Central memory CD8-positive, alpha-beta T cell (primary cell): ENCODE measurements around the gene TLE5.
"Not testable (repeated sequence)": the region's sequence is repeated elsewhere in the genome, so short reads cannot be mapped to it uniquely, and the experiment has no call there.

ENCODE experiments used
- ATAC-seq: fragments of 150-1000 bp; cut with Tn5 transposase; replicated peaks from 2 replicates; pipeline ENCODE4 v1.10.0; 2022; ENCODE audit warnings: mild to moderate bottlenecking, moderate FRiP score, moderate number of reproducible peaks; ENCODE audit not compliant: poor library complexity, severe bottlenecking; ENCODE audit errors: extremely low read depth
- DNase-seq, 2 donors: peaks; one replicate each; pipeline ENCODE4 v3.0.0; 2021; ENCODE audit warnings: low spot score in 2 of 2
- H3K27ac Mint-ChIP-seq: one replicate; pipeline ENCODE4 v1.8.0; 2022; ENCODE audit warnings: low read depth, mild to moderate bottlenecking, moderate library complexity, mixed read lengths
- H3K27me3 Mint-ChIP-seq: one replicate; pipeline ENCODE4 v1.8.0; 2022; ENCODE audit warnings: mixed read lengths
- H3K36me3 Mint-ChIP-seq: one replicate; pipeline ENCODE4 v1.8.0; 2022; ENCODE audit warnings: mild to moderate bottlenecking, moderate library complexity, mixed read lengths; ENCODE audit not compliant: insufficient read depth
- H3K4me1 Mint-ChIP-seq: one replicate; pipeline ENCODE4 v1.8.0; 2022; ENCODE audit warnings: mixed read lengths
- H3K4me3 Mint-ChIP-seq: one replicate; pipeline ENCODE4 v1.8.0; 2022; ENCODE audit warnings: mild to moderate bottlenecking, moderate library complexity, mixed read lengths
- H3K9me3 Mint-ChIP-seq: one replicate; pipeline ENCODE4 v1.8.0; 2022; ENCODE audit warnings: mixed read lengths

TLE5 gene

DNA sequence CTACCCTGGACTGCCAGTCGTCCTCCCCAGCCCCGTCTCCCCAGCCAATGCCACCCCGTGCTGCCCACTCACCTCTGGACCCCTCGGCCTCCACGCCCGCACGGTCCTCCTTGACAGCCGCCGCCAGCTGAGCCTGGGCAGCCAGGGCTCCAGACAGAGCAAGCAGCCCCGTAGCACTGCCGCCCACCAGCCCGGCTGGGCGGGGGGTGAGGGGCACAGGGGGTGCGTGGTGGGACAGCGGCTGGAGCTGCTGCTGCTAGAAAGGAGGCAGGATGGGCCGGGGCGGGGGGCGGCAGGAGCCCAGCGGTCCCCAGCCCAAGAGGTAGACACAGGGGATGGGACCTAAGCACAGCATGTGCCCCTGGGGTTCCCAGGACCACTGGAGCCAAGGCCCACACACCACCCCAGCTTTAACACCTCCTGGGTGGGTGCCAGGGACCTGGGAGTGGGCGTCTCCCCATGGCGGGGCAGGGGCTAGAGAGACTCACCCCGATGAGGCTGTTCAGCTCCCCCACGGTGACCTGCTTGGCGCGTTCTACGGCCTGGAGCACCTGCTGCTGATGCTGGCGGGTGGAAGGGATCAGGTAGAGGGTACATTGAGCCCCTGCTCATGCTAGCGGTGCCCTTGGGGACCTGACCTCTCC, 43.0 kb downstream of the TLE5 start:
- peaks cover 3% of the 10 kb centered on the region for H3K36me3 Mint-ChIP-seq
- H3K27ac Mint-ChIP-seq, result no peak overlapping the region
- ATAC-seq, result no peak
- H3K4me3 Mint-ChIP-seq, result no peak overlapping the region
- peaks cover under 1% of the 10 kb centered on the region for H3K4me1 Mint-ChIP-seq
- H3K9me3 Mint-ChIP-seq, result no peaks in the 10 kb centered on the region
- H3K27me3 Mint-ChIP-seq, result no peaks in the 10 kb centered on the region
- DNase-seq, result no peak

DNA sequence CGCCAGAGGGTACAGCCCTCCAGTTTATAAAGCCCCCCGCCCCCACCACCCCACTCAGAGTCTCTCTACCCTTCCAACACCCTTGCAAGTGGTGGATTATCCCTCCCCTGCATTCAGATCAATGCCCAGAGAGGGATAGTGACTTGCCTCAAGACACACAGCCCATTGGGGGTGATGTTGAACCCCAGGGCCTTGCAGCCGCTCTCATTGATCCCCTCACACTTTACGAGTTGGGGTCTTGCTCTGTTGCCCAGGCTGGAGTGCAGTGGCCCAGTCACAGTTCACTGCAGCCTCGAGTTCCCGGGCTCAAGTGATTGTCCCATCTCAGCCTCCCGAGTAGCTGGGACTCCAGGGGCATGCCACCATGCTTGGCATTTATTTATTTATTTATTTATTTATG, 44.4 kb downstream of the TLE5 start:
- Mint-ChIP-seq H3K27ac (no peak overlapping the region), H3K4me3 (no peak overlapping the region), H3K36me3 (peaks cover 3% of the 10 kb centered on the region), H3K9me3 (no peaks in the 10 kb centered on the region), H3K27me3 (no peaks in the 10 kb centered on the region), H3K4me1 (no peaks in the 10 kb centered on the region)
- no peak for DNase-seq
- no peak for ATAC-seq

DNA sequence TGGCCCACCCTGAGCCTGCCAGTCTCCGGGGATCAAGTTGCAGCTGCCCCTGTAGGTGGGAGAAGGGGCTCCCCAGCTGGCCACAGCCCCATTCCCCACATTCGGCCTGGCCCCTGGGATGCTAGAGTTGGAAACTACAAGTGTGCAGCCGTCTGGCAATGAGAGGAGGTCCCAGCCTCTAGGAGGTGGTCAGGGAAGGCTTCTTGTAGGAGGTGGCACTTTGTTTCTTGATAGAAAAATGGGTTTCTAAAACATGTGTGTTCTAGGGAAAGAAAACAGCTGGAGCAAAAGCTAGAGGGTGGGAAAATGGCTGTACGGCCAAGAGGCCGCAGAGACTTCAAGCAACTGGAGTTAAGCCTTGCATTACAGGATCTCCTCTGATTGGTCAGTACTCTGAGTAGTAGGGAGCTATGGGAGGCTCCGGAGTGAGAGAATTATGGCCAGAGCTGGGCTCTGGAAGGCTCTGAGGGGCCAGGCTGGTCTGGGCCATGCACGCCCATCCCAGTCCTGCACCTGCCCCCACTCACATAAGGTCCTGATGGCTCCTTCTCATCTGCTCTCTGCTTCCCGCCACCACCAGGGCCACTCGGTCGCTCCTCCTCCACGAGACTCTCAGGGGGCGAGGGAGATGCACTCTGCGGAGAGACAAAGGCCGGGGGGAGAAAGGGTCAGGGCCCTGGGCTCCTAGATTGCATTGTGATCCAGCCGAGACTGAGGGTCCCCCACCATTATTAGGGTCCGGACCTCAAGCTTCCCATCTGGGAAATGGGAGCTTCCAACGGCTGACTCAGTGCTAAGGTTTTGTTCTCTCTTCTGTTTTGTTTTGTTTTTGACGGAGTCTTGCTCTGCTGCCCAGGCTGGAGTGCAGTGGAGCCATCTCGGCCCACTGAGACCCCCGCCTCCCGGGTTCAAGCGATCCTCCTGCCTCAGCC, 46.9 kb downstream of the TLE5 start:
- no peak for ATAC-seq
- H3K27me3 Mint-ChIP-seq, result no peaks in the 10 kb centered on the region
- H3K9me3 Mint-ChIP-seq, result no peaks in the 10 kb centered on the region
- no peak for DNase-seq
- no peak overlapping the region for H3K4me3 Mint-ChIP-seq
- peaks cover 3% of the 10 kb centered on the region for H3K36me3 Mint-ChIP-seq
- no peak overlapping the region for H3K27ac Mint-ChIP-seq
- no peaks in the 10 kb centered on the region for H3K4me1 Mint-ChIP-seq

GRCh38 chr19:3014135-3014534, 48.2 kb downstream of the TLE5 start:
- H3K27ac Mint-ChIP-seq, result no peak overlapping the region
- H3K9me3 Mint-ChIP-seq, result no peaks in the 10 kb centered on the region
- no peak for DNase-seq
- H3K27me3 Mint-ChIP-seq, result no peaks in the 10 kb centered on the region
- no peak for ATAC-seq
- no peaks in the 10 kb centered on the region for H3K4me1 Mint-ChIP-seq
- no peak overlapping the region for H3K4me3 Mint-ChIP-seq
- H3K36me3 Mint-ChIP-seq, result peaks cover 3% of the 10 kb centered on the region

GRCh38 chr19:3013263-3013725, 49.0 kb downstream of the TLE5 start:
- Mint-ChIP-seq H3K27me3 (no peaks in the 10 kb centered on the region), H3K4me3 (no peak overlapping the region), H3K36me3 (peaks cover 5% of the 10 kb centered on the region), H3K4me1 (no peaks in the 10 kb centered on the region), H3K9me3 (no peaks in the 10 kb centered on the region), H3K27ac (no peak overlapping the region)
- ATAC-seq (no peak), DNase-seq (no peak)

DNA sequence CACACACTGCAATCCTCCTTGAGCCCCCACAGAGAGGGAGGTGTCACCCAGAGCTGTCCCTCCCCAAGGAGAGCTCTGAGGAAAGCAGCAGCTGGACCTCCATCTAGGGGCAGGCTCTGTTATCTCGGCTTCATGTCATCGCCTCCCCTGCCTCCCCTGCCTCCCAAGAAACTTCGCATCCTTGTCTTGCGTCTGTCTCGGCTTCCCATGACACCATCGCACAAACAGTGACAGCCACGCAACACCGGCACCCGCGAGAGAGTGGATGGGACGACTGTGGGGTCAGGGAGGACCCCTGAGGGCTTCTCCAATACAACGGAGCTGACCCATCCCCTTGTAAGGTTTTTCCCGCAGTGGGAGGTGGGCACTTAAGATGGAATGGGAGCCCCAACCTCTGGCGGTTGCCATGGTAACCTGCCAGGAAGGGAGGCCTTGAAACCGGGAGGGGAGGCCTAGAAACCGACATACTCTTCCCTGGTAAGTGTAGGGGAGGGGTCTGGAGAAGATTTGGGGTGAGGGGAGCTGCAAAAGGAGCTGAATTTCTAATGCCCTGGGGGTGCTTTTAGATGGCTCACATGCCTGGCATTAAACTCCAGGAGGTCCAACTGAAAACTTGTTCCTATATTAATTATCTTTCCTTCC, 49.6 kb downstream of the TLE5 start:
- Mint-ChIP-seq H3K36me3 (peaks cover 5% of the 10 kb centered on the region), H3K4me3 (no peak overlapping the region), H3K27ac (no peak overlapping the region), H3K4me1 (no peaks in the 10 kb centered on the region), H3K27me3 (no peaks in the 10 kb centered on the region), H3K9me3 (no peaks in the 10 kb centered on the region)
- no peak for ATAC-seq
- no peak for DNase-seq

DNA sequence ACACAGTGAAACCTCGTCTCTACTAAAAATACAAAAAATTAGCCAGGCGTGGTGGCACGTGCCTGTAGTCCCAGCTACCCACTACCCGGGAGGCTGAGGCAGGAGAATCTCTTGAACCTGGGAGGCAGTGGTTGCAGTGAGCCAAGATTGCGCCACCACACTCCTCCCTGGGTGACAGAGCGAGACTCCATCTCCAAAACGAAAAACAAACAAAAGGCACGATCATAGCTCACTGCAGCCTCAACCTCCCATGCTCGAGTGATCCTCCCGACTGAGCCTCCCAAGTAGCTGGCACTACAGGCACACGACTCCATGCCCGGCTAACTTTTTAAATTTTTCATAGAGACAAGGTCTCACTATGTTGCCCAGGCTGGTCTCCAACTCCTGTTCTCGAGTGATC, 50.2 kb downstream of the TLE5 start:
- H3K9me3 Mint-ChIP-seq, result not testable (repeated sequence)

GRCh38 chr19:3010871-3011270, 51.4 kb downstream of the TLE5 start:
- ATAC-seq, result no peak
- H3K27me3 Mint-ChIP-seq, result no peaks in the 10 kb centered on the region
- H3K27ac Mint-ChIP-seq, result no peak overlapping the region
- H3K4me1 Mint-ChIP-seq, result no peaks in the 10 kb centered on the region
- no peak overlapping the region for H3K4me3 Mint-ChIP-seq
- DNase-seq, result no peak
- no peaks in the 10 kb centered on the region for H3K9me3 Mint-ChIP-seq
- H3K36me3 Mint-ChIP-seq, result peaks cover 3% of the 10 kb centered on the region

More for the DNA sequence above, 50.2 kb downstream of the TLE5 start:
- not testable (repeated sequence) for H3K36me3 Mint-ChIP-seq, ATAC-seq, DNase-seq, H3K27me3 Mint-ChIP-seq, H3K27ac Mint-ChIP-seq, H3K4me1 Mint-ChIP-seq, H3K4me3 Mint-ChIP-seq

- H3K9me3 Mint-ChIP-seq, result no peaks in the 10 kb centered on the region
- no peaks in the 10 kb centered on the region for H3K27me3 Mint-ChIP-seq
- no peak overlapping the region for H3K4me3 Mint-ChIP-seq
- H3K4me1 Mint-ChIP-seq, result no peaks in the 10 kb centered on the region
- no peak overlapping the region for H3K27ac Mint-ChIP-seq
- DNase-seq (no peak), ATAC-seq (no peak)
- H3K36me3 Mint-ChIP-seq, result peaks cover 2% of the 10 kb centered on the region
These were observed 53.3 kb downstream of the TLE5 start for GRCh38 chr19:3008994-3009393.

DNA sequence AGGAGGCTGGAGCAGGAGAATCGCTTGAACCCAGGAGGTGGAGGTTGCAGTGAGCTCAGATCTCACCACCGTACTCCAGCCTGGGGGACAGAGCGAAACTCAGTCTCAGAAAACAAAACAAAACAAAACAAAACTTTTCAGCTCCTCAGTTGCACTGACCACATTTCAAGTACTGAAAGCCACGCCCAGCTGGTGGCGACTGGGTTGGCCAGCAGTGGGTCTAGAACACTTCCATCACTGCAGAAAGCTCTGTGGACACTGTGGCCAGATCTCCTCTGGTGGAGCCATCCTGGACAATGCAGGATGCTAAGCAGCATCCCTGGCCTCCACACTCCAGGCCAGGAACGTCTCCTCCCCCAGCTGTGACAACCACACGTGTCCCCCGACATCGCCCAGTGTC, 54.3 kb downstream of the TLE5 start:
- H3K36me3 Mint-ChIP-seq, result peaks cover 2% of the 10 kb centered on the region
- no peak overlapping the region for H3K27ac Mint-ChIP-seq
- H3K4me1 Mint-ChIP-seq, result no peaks in the 10 kb centered on the region
- ATAC-seq (no peak), DNase-seq (no peak)
- H3K4me3 Mint-ChIP-seq, result no peak overlapping the region
- H3K27me3 Mint-ChIP-seq, result no peaks in the 10 kb centered on the region
- H3K9me3 Mint-ChIP-seq, result no peaks in the 10 kb centered on the region

- H3K4me3 Mint-ChIP-seq, result no peak overlapping the region
- DNase-seq, result no peak
- ATAC-seq, result no peak
These were observed 56.1 kb downstream of the TLE5 start for GRCh38 chr19:3006075-3006767.

DNA sequence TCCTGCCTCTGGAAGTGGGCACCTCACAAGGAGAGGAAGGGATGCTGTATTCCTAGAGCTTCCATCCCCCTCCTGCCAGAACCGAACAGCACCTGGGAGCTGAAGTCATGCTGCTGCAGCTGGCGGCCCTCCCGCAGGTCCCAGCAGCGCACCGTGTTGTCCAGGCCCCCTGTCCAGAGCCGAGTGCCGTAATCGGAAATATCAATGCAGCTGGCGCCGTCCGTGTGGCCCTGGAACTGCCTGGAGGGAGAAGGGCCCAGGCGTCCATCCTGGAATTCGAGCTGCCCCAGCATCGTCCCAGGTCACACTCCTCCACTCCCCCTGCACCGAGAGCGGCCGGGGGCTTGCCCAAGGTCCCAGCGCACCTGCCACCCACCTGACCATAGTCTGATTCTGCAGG, 57.0 kb downstream of the TLE5 start:
- Mint-ChIP-seq H3K4me3 (no peak overlapping the region), H3K36me3 (peaks cover 2% of the 10 kb centered on the region), H3K27me3 (no peaks in the 10 kb centered on the region), H3K27ac (no peak overlapping the region), H3K4me1 (no peaks in the 10 kb centered on the region), H3K9me3 (no peaks in the 10 kb centered on the region)
- ATAC-seq, result no peak
- no peak for DNase-seq

More at GRCh38 chr19:3006075-3006767, 56.1 kb downstream of the TLE5 start:
- no peaks in the 10 kb centered on the region for H3K4me1 Mint-ChIP-seq
- H3K27me3 Mint-ChIP-seq, result no peaks in the 10 kb centered on the region
- no peak overlapping the region for H3K27ac Mint-ChIP-seq
- H3K9me3 Mint-ChIP-seq, result no peaks in the 10 kb centered on the region
- H3K36me3 Mint-ChIP-seq, result peaks cover 2% of the 10 kb centered on the region
